A549 treated with GW870086 at 1 μM for 4 hours (cell line): ENCODE measurements around the gene SERINC3. TPM values are rescaled to one million over a fixed set of nuclear protein-coding genes. Genes with fewer than 3 reads are reported as not detected.

Experiments
- total RNA-seq: library from RNA; stranded (reverse); fragments of 200-300 nt; extraction: Qiagen RNA extraction; gene quantifications from 5 replicates; pipeline ENCODE4 v1.2.3, GENCODE V29; 2022; ENCODE audit warnings: low read depth

The SERINC3 gene
- total RNA-seq = 69.8 to 89.6 TPM (median 87.0 TPM) in 5 replicates

DNA sequence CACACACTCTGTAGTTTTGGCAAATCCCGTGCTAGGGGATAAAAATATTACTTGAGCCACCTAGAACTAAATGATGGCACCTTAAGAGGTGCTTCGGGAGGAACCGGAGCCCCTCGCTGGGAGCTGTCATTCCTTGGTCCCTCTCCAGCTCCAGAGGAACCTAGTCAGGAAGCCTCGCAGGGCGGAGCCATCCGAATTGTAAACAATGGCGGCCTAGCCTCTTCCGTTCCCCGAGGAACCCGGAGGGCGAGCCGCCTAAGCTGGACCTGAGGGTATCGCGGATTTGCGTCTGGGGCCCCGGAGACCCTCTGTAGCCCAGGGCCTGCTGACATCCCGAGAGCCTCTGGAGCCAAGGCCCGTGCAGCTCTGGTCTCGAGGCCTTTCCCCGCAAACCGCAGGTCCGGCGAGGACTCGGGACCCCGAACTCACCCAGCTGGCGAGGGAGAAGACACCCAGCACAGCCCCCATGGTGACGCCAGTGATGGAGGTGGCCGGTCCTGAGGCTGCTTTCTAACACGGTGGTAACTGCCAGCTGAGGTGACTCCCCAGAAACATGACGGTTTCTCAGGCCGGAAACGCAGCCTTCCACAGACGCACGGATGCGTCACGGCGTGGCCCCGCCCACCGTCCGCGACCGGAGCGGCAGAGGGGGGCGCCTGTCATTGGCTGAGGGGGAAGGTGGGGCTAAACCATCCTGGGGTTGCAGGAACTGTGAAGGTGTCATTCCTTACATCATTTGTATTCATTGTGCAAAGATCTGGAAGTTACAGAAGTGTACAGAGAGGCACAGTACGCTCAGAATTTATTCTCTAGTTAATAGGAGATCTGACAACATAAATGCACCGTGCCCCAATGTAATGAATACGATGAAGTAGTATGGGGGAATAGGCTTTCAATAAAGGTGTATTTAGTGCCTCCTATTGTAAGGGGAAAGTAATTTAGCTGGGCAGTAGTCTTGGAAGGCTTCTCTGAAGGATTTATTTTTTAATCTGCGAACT, at the start of gene SERINC3:
Gene SERINC3, minus strand, starts transcription at position 587 of the 998 bp plus-strand sequence. Its CDS starts 119 bp downstream, at position 468.

DNA sequence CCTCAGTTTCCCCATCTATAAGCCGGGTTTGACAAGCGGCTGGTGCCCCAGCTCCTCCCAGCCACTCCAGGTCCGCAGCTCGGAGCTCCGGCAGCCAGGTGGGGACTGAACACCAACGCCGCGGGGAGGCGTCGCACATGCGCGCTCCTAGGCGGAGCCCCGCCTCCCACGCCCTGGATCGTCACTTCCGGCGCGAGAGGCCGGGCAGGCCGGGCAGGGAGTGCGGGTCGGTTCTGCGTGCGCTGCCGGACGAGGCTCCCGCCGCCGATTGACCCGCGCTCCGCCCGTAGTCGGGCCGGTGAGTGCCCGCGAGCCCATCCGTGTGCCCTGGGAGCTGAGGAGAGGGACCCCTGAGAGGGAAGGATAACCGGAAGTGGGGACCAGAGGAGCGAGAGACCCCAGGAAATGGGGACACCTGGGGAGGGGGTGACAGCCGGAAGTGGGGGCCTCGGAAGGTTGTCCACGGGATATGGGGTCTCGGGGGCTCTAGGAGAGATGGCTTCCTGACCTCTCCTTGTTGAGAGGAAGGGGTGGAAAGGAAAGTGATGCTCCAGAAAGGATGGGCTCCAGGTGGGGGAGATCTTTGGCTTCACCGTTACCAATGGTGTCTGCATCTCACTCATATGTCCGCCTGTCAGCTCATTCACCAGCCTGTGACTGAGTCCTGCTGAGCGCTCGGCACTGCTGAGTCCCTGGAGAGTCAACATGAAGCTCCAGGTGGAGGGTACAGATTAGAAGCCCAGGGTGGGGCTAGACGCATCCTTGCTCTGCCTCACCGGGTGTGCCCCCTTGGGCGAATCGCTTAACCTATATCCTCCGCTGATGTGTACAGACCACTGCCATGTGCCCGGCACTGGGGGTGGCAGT, 45.9 kb downstream of the SERINC3 start, which contains the start of gene TTPAL:
Gene TTPAL, plus strand, starts transcription at position 181 of the 867 bp plus-strand sequence. CDS start 4,126 bp downstream, outside the sequence.

Other genes starting within 250 kb of the SERINC3 start
- 7.2 to 9.3 TPM (median 8.7 TPM) in 5 replicates for gene FITM2, start 210.9 kb downstream of the SERINC3 start, total RNA-seq
- 0.18 to 0.75 TPM (median 0.39 TPM) in 4 of 5 replicates, not detected in the other for gene R3HDML, start 185.0 kb downstream of the SERINC3 start, total RNA-seq
- 15.4 to 21.7 TPM (median 19.8 TPM) in 5 replicates for gene HNF4A, start 166.4 kb downstream of the SERINC3 start, total RNA-seq
- 11.3 to 18.0 TPM (median 14.1 TPM) in 5 replicates for gene TTPAL, start 46.2 kb downstream of the SERINC3 start, total RNA-seq
- 35.2 to 41.6 TPM (median 37.8 TPM) in 5 replicates for gene PKIG, start 60.5 kb upstream of the SERINC3 start, total RNA-seq
- gene ADA, start 129.6 kb upstream of the SERINC3 start, total RNA-seq = 50.5 to 64.6 TPM (median 58.9 TPM) in 5 replicates
- 24.2 to 35.6 TPM (median 26.0 TPM) in 5 replicates for gene CCN5, start 193.3 kb upstream of the SERINC3 start, total RNA-seq
- 0.32 to 0.75 TPM (median 0.60 TPM) in 5 replicates for gene KCNK15, start 223.8 kb upstream of the SERINC3 start, total RNA-seq